A673 (cell line): ENCODE results near the gene CERS6. TPM values are rescaled to one million over a fixed set of nuclear protein-coding genes. Genes with fewer than 3 reads are reported as not detected.

Experiments
- BruUV-seq: library from RNA; stranded (reverse); fragments of 400-500 nt; replicated peaks from 2 replicates; lab custom pipeline; 2021; lab: Mats Ljungman, UMichigan
- CTCF ChIA-PET: fragments of 300-600 bp; sonication (Branson Sonifier 250); formaldehyde crosslinking; loops from one replicate; lab custom pipeline; 2022; ENCODE audit warnings: antibody characterized with exemption; lab: Charles Lee
- POLR2A ChIA-PET: fragments of 300-600 bp; sonication (Branson Sonifier 250); formaldehyde crosslinking; loops from one replicate; lab custom pipeline; 2022; ENCODE audit warnings: antibody characterized with exemption; ENCODE audit not compliant: low non-redundant PET; lab: Charles Lee
- DNase-seq: peaks from one replicate; pipeline ENCODE4 v3.0.0-alpha.2; 2015; ENCODE audit warnings: low spot score
- H3K27ac ChIP-seq: fragments of 200-600 bp; sonication (generic); 2 replicates; pipeline ENCODE4 v1.5.1; 2016; ENCODE audit warnings: mixed run types, low read depth, mild to moderate bottlenecking, mixed read lengths, antibody characterized with exemption, low read length; ENCODE audit not compliant: poor library complexity, severe bottlenecking
- H3K27me3 ChIP-seq: fragments of 200-600 bp; sonication (generic); replicated peaks from 2 replicates; pipeline ENCODE4 v1.6.1; 2017; ENCODE audit warnings: mixed run types, low read depth, mild to moderate bottlenecking, mixed read lengths, antibody characterized with exemption, low read length; ENCODE audit not compliant: insufficient read depth, poor library complexity
- H3K36me3 ChIP-seq: fragments of 200-600 bp; sonication (generic); 2 replicates; pipeline ENCODE4 v1.6.1; 2016; ENCODE audit warnings: mixed run types, mild to moderate bottlenecking, mixed read lengths, antibody characterized with exemption, low read length; ENCODE audit not compliant: insufficient read depth, poor library complexity, severe bottlenecking
- H3K4me1 ChIP-seq: fragments of 200-600 bp; sonication (generic); 2 replicates; pipeline ENCODE4 v1.6.1; 2017; ENCODE audit warnings: mixed run types, mild to moderate bottlenecking, mixed read lengths, antibody characterized with exemption, low read length; ENCODE audit not compliant: insufficient read depth, poor library complexity, severe bottlenecking
- H3K4me3 ChIP-seq: fragments of 200-600 bp; sonication (generic); 2 replicates; pipeline ENCODE4 v1.5.1; 2016; ENCODE audit warnings: low read depth, mixed run types, mild to moderate bottlenecking, mixed read lengths, low read length; ENCODE audit not compliant: poor library complexity, severe bottlenecking
- H3K9me3 ChIP-seq: fragments of 200-600 bp; sonication (generic); 2 replicates; pipeline ENCODE4 v1.6.1; 2016; ENCODE audit warnings: mixed run types, low read depth, mild to moderate bottlenecking, mixed read lengths, antibody characterized with exemption, low read length; ENCODE audit not compliant: poor library complexity, severe bottlenecking
- EZH2 ChIP-seq: fragments of 200-600 bp; sonication (generic); IDR thresholded peaks from 2 replicates; pipeline ENCODE4 v1.6.1; 2017; ENCODE audit warnings: borderline replicate concordance, low read depth, mild to moderate bottlenecking, mixed read lengths, antibody characterized with exemption, low read length; ENCODE audit not compliant: poor library complexity, severe bottlenecking
- intact Hi-C: fragments of 100-400 bp; cut with micrococcal nuclease; formaldehyde crosslinking; loops from one replicate; pipeline ENCODE4 v1.10.0; 2022; ENCODE audit not compliant: unreplicated experiment
- total RNA-seq: library from RNA; stranded (reverse); gene quantifications from 2 replicates; pipeline ENCODE4 v1.2.3, GENCODE V29; 2021
- TF ChIP-seq, protein P1 (sequence below): fragments of 300-800, 200-600 bp; sonication (generic); conservative IDR thresholded peaks from 2 replicates; pipeline ENCODE4 v1.5.1; 2017; ENCODE audit warnings: low read depth, mild to moderate bottlenecking, antibody characterized with exemption, low read length, moderate library complexity, mixed read lengths

Gene CERS6
- total RNA-seq, 1 experiment from 2014 or later, result 12.4 TPM

DNA sequence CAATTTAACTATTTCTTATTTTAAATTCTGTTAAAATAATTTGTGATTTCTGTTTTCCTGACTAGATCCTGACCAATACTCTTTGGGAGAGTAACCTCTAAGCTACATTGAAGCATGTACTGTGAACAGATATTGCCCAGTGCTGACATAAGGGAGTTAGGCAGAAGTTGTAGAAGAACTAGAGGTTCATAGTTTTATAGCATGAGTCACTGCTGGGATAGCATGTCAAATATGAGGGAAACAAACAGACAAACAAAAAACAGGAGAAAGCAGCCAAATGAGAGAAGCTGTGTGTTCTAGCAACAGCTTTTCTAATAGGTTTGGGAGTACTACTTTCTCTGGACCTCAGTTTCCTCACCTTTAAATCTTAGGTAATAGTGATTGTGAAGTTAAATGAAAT is 72.4 kb downstream of the CERS6 start:
- no peak for TF ChIP-seq EZH2
- TF ChIP-seq, protein P1, sequence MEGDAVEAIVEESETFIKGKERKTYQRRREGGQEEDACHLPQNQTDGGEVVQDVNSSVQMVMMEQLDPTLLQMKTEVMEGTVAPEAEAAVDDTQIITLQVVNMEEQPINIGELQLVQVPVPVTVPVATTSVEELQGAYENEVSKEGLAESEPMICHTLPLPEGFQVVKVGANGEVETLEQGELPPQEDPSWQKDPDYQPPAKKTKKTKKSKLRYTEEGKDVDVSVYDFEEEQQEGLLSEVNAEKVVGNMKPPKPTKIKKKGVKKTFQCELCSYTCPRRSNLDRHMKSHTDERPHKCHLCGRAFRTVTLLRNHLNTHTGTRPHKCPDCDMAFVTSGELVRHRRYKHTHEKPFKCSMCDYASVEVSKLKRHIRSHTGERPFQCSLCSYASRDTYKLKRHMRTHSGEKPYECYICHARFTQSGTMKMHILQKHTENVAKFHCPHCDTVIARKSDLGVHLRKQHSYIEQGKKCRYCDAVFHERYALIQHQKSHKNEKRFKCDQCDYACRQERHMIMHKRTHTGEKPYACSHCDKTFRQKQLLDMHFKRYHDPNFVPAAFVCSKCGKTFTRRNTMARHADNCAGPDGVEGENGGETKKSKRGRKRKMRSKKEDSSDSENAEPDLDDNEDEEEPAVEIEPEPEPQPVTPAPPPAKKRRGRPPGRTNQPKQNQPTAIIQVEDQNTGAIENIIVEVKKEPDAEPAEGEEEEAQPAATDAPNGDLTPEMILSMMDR, result no peak
- Histone ChIP-seq H3K4me1 (peaks cover 20% of the 10 kb centered on the region), H3K4me3 (no peak overlapping the region), H3K27ac (no peak overlapping the region), H3K9me3 (no peaks in the 10 kb centered on the region), H3K27me3 (no peaks in the 10 kb centered on the region), H3K36me3 (no peaks in the 10 kb centered on the region)
- intact Hi-C loops, result no loop called here
- BruUV-seq, result no TSS peak
- no peak for DNase-seq
- ChIA-PET POLR2A (no interaction called here), CTCF (no interaction called here)

DNA sequence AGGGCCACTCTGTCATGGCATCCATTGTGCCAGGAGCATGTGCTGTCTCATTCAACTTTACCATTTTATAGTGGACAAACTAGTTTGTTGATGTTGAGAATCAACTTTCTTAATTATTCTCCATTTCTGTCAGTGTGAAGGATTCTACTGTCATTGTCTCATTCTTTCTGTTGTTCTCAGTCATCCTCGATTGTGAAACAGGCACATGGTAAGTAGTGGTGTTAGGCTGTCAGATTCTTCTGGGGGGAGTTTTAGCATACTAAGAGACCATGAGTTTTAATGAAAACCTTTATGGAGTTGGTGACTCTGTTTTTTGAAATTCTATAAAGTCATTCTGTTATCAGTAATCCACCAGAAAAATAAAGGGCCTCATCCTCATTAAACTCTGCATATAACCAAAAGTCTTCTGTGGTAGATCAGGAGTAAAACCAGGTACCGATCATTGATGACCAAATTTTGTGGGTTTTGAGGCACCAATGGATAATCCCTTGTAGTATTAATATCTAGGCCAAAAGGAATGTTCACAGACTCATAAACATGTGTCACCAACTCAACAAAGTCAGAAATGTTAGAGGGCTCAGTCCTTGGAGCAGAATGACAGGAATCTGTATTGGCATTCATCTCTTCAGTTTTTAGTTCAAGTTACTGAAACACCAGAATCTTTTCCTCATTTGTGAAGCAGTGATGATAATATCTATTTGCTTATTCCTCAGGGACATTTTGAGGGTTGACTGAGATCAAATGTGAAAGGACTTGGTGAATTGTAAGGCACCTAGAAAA is 73.2 kb downstream of the CERS6 start:
- no TSS peak for BruUV-seq
- POLR2A ChIA-PET, result no interaction called here
- intact Hi-C loops, result no loop called here
- Histone ChIP-seq H3K36me3 (no peaks in the 10 kb centered on the region), H3K27me3 (no peaks in the 10 kb centered on the region), H3K27ac (no peak overlapping the region), H3K4me1 (peaks cover 20% of the 10 kb centered on the region), H3K9me3 (no peaks in the 10 kb centered on the region), H3K4me3 (no peak overlapping the region)
- DNase-seq, result no peak
- TF ChIP-seq, protein P1, result no peak
- TF ChIP-seq EZH2, result no peak
- CTCF ChIA-PET, result no interaction called here

DNA sequence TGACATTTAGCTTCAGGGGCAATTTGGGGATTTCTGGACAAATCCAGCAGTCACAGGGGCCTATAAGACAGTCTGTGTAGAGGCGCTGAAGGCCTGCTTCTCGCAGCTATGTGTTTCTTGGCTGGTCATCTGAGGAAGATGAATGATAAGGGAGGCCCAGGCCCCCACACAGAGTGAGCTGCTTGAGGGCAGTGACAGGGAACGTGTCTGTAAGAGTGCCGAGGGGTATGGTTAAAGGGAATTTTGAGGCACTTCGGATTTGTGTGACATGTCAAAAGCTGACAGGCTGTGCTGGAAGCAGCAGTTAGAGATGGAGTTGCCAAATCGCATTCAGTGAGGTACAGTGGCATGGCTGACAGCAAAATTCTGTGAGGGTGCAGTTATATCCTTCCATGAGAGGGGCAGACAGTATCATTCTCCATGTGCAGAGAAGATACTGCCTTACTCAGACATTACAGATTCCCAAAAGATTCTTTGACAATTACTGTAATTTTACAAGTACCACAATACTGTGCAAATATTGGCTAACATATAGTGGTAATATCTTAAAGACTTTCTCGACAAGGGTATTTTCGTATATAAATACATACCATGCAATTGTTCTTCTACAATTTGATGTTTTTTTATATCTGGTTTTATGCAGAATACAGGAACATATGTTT is 74.0 kb downstream of the CERS6 start:
- no peaks in the 10 kb centered on the region for H3K27me3 ChIP-seq
- BruUV-seq, result no TSS peak
- no peaks in the 10 kb centered on the region for H3K9me3 ChIP-seq
- ChIA-PET CTCF (no interaction called here), POLR2A (no interaction called here)
- TF ChIP-seq, protein P1, result no peak
- no peak for TF ChIP-seq EZH2
- no peak overlapping the region for H3K27ac ChIP-seq
- H3K4me1 ChIP-seq, result peaks cover 20% of the 10 kb centered on the region
- H3K4me3 ChIP-seq, result no peak overlapping the region
- no peak for DNase-seq
- no peaks in the 10 kb centered on the region for H3K36me3 ChIP-seq
- intact Hi-C loops, result no loop called here
